PFSK-1 (cell line): ENCODE results near the gene NLGN3.

ENCODE experiments used
- FOXP2 ChIP-seq: optimal IDR thresholded peaks from 2 replicates; pipeline ENCODE3; 2011; ENCODE audit warnings: borderline replicate concordance, control low read depth, inconsistent platforms; ENCODE audit not compliant: insufficient read depth; ENCODE audit errors: extremely low read length, extremely low read depth
- POLR2AphosphoS5 ChIP-seq: IDR thresholded peaks from 2 replicates; pipeline ENCODE4 v1.6.1; 2012; ENCODE audit warnings: low read depth, mild to moderate bottlenecking, control low read depth, low read length, moderate library complexity
- REST ChIP-seq, 2 experiments: IDR thresholded peaks; 2 replicates each; pipeline versions ENCODE4 v1.6.1 to v1.8.0; 2011 to 2012; ENCODE audit warnings: low read depth in 2 of 2, low read length in 2 of 2, control low read depth in 1 of 2, inconsistent platforms in 1 of 2, mild to moderate bottlenecking in 1 of 2, moderate library complexity in 1 of 2; ENCODE audit not compliant: insufficient read depth in 1 of 2
- SIN3A ChIP-seq: IDR thresholded peaks from 2 replicates; pipeline ENCODE4 v1.6.1; 2012; ENCODE audit warnings: mild to moderate bottlenecking, low read length, moderate library complexity, borderline replicate concordance; ENCODE audit not compliant: insufficient read depth
- TAF1 ChIP-seq: IDR thresholded peaks from 2 replicates; pipeline ENCODE4 v1.6.1; 2012; ENCODE audit warnings: low read length, control low read depth, borderline replicate concordance; ENCODE audit not compliant: insufficient read depth

GRCh38 chrX:71168134-71168533 is 23.5 kb downstream of the NLGN3 start:
- TF ChIP-seq POLR2AphosphoS5 (no peak), REST (IDR thresholded peaks at IDR 0.05; ENCODE audit: insufficient read depth in 1 of 2, low read depth in 2 of 2, low read length in 2 of 2) (no peak), TAF1 (no peak), SIN3A (no peak), FOXP2 (no peak)
